ENCODE results near the gene ABL1.

- TF ChIP-seq CTCF (IDR thresholded peaks at IDR 0.05; ENCODE audit: insufficient read depth, low read length, poor library complexity, severe bottlenecking), result no peak
- no peak for TF ChIP-seq EZH2phosphoT487 (conservative IDR thresholded peaks at IDR 0.05; ENCODE audit: low read length)
Observed at GRCh38 chr9:130920762-130921299, 85.8 kb downstream of the ABL1 start.

Measured in SU-DHL-6 (cell line).